HG02870 (cell line): Measurements from ENCODE around the gene TMEM40.
"Not testable (repeated sequence)": the region's sequence is repeated elsewhere in the genome, so short reads cannot be mapped to it uniquely, and the experiment has no call there.

Experiments
- ATAC-seq: cut with Tn5 transposase; IDR thresholded peaks from one replicate; pipeline ENCODE4 v1.9.1; 2021; ENCODE audit warnings: mild to moderate bottlenecking, moderate library complexity; ENCODE audit not compliant: unreplicated experiment

Gene TMEM40

GRCh38 chr3:12777171-12777570 is 18.1 kb upstream of the TMEM40 start:
- no peak for ATAC-seq

- ATAC-seq = not testable (repeated sequence)
Measured at GRCh38 chr3:12775970-12776369, 16.9 kb upstream of the TMEM40 start.

- ATAC-seq = no peak
Measured at GRCh38 chr3:12775226-12775625, 16.2 kb upstream of the TMEM40 start.

- no peak for ATAC-seq
Measured at GRCh38 chr3:12774619-12775018, 15.6 kb upstream of the TMEM40 start.

GRCh38 chr3:12773710-12774086 is 14.6 kb upstream of the TMEM40 start:
- ATAC-seq = no peak

- no peak for ATAC-seq
Measured at GRCh38 chr3:12773030-12773709, 14.1 kb upstream of the TMEM40 start.

- no peak for ATAC-seq
Measured at GRCh38 chr3:12772462-12772861, 13.4 kb upstream of the TMEM40 start.

GRCh38 chr3:12771236-12771635 is 12.2 kb upstream of the TMEM40 start:
- ATAC-seq = no peak

GRCh38 chr3:12769761-12770160 is 10.7 kb upstream of the TMEM40 start:
- no peak for ATAC-seq

- no peak for ATAC-seq
Measured at GRCh38 chr3:12768579-12769527, 9.8 kb upstream of the TMEM40 start.

GRCh38 chr3:12766541-12766940 is 7.5 kb upstream of the TMEM40 start:
- no peak for ATAC-seq

- ATAC-seq = no peak
Measured at GRCh38 chr3:12764171-12764776, 5.2 kb upstream of the TMEM40 start.

- no peak for ATAC-seq
Measured at GRCh38 chr3:12759693-12760565, 870 bp upstream of the TMEM40 start.

- ATAC-seq = no peak
Measured at GRCh38 chr3:12758025-12758781, 856 bp downstream of the TMEM40 start.

- ATAC-seq = no peak
Measured at GRCh38 chr3:12756635-12757034, 2.4 kb downstream of the TMEM40 start.

- ATAC-seq = no peak
Measured at GRCh38 chr3:12756175-12756574, 2.9 kb downstream of the TMEM40 start.

GRCh38 chr3:12755754-12756153 is 3.3 kb downstream of the TMEM40 start:
- no peak for ATAC-seq

- no peak for ATAC-seq
Measured at GRCh38 chr3:12754313-12754712, 4.7 kb downstream of the TMEM40 start.

- no peak for ATAC-seq
Measured at GRCh38 chr3:12753275-12754028, 5.6 kb downstream of the TMEM40 start.
